HAP-1 (cell line): ENCODE results near the gene ZBTB25.

Experiments used
- DNase-seq, 2 experiments: peaks; one replicate each; pipeline ENCODE4 v3.0.0-alpha.2; 2016 to 2020; ENCODE audit warnings: low spot score in 2 of 2
- H3K27me3 ChIP-seq: fragments of 250-450 bp; sonication (Bioruptor Pico); 2 replicates; pipeline ENCODE4 v1.5.1; 2020; ENCODE audit warnings: low read depth, mild to moderate bottlenecking, moderate library complexity
- H3K36me3 ChIP-seq: fragments of 250-450 bp; sonication (Bioruptor Pico); replicated peaks from 2 replicates; pipeline ENCODE4 v1.5.1; 2020; ENCODE audit warnings: mild to moderate bottlenecking
- H3K4me1 ChIP-seq: fragments of 250-450 bp; sonication (Bioruptor Pico); 2 replicates; pipeline ENCODE4 v1.5.1; 2020; ENCODE audit warnings: mild to moderate bottlenecking
- H3K4me3 ChIP-seq: fragments of 250-450 bp; sonication (Bioruptor Pico); 2 replicates; pipeline ENCODE4 v1.5.1; 2020; ENCODE audit warnings: mild to moderate bottlenecking, moderate library complexity
- H3K9me3 ChIP-seq: fragments of 250-450 bp; sonication (Bioruptor Pico); 2 replicates; pipeline ENCODE4 v1.5.1; 2020; ENCODE audit warnings: mild to moderate bottlenecking, moderate library complexity
- in situ Hi-C: fragments of 300-500 bp; cut with MboI; formaldehyde crosslinking; loops from 3 replicates; pipeline ENCODE4 v1.14.3; 2020; ENCODE audit warnings: low sequenced_read_pairs, inconsistent platforms, mixed read lengths

Gene ZBTB25

DNA sequence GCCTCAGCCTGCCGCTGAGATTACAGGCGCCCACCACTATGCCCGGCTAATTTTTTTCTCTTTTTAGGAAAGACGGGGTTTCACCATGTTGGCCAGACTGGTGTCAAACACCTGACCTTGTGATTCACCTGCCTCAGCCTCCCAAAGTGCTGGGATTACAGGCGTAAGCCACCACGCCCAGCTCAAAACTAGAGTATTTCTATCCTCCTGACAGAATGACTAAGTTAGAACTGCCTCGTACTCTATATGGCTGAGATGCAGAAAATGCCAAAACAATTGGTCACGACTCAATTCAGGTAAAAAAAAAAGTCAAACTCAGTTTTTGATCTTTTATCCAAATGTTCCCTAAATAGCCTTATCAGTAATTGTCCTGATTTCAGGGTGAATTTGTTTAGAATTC is 27.2 kb downstream of the ZBTB25 start:
- peaks cover 20% of the 10 kb centered on the region for H3K4me1 ChIP-seq
- in situ Hi-C loops = no loop called here
- DNase-seq = no peak

DNA sequence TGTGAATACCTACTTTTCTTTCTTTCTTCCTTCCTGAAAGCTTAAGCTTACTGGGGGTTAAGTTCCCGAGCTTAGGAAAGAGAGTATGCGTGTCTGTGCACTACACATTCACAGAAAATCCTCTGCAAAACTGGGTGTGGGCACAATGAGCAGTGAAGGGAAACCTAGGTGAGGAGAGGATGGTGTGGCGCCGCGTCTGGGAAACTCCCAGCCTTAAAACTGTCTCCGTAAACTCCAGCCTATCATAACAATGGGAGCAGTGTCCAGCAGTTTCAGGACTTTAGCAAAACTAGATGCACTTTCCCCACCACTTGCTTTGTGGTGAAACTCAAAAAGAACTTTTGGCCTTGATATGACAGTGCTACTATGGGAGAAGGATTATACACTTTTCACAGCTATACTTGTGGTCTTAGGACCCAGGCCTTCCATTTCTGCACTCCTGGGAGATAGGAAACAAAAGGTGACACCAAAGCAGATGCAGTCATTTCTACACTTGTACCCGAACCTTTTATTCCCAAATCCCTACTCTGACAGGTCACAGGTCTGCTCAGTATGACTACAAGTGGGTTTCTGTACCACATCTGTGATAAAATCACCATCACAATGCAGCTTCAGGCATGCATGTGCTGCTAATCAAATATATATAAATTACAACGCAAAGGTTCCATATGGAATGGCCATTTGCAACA is 27.9 kb downstream of the ZBTB25 start:
- in situ Hi-C loops = no loop called here
- no peak overlapping the region for H3K4me3 ChIP-seq
- no peaks in the 10 kb centered on the region for H3K36me3 ChIP-seq
- H3K27me3 ChIP-seq = no peaks in the 10 kb centered on the region
- H3K9me3 ChIP-seq = no peaks in the 10 kb centered on the region
- no peak for DNase-seq
- H3K4me1 ChIP-seq = peaks cover 20% of the 10 kb centered on the region

More for the DNA sequence above, 27.2 kb downstream of the ZBTB25 start:
- no peaks in the 10 kb centered on the region for H3K36me3 ChIP-seq
- H3K9me3 ChIP-seq = no peaks in the 10 kb centered on the region
- H3K4me3 ChIP-seq = no peak overlapping the region
- no peaks in the 10 kb centered on the region for H3K27me3 ChIP-seq

DNA sequence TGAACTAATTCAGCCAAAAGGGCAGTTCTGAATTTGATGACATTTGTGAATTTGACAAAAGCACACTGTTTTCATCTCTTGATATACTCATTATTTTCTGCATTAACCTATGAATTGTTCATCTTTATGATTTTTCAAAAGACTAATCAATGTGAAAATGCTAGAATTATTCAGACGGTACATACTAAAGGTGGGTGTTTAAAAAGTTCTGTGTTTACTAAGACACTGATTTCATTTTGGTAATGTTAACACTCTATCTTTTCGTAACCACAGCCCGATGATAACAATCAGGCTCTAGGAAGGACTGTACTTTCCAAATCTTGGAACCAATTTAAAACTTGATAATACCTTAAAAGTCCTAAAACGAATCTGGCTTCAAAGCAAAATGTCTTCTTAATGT is 28.9 kb downstream of the ZBTB25 start:
- in situ Hi-C loops = no loop called here
- no peaks in the 10 kb centered on the region for H3K36me3 ChIP-seq
- no peaks in the 10 kb centered on the region for H3K9me3 ChIP-seq
- H3K4me1 ChIP-seq = peaks cover 20% of the 10 kb centered on the region
- H3K27me3 ChIP-seq = no peaks in the 10 kb centered on the region
- no peak overlapping the region for H3K4me3 ChIP-seq
- no peak for DNase-seq

- H3K27me3 ChIP-seq = no peaks in the 10 kb centered on the region
- H3K4me1 ChIP-seq = peaks cover 20% of the 10 kb centered on the region
- H3K4me3 ChIP-seq = no peak overlapping the region
- H3K36me3 ChIP-seq = no peaks in the 10 kb centered on the region
- in situ Hi-C loops = no loop called here
- no peaks in the 10 kb centered on the region for H3K9me3 ChIP-seq
- DNase-seq = no peak
These were observed 29.6 kb downstream of the ZBTB25 start for GRCh38 chr14:64474041-64474440.

DNA sequence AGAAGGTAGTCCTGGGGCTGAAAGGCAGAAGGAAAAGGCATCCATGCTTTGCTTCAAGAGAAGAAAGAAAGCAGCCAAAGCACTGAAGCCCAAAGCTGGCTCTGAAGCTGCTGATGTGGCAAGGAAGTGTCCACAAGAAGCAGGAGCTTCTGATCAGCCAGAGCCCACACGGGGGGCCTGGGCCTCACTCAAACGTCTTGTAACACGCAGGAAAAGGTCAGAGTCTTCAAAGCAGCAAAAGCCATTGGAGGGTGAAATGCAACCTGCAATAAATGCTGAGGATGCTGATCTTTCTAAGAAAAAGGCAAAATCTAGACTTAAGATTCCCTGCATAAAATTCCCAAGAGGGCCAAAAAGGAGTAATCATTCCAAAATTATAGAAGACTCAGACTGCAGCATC is 35.2 kb downstream of the ZBTB25 start:
- H3K4me1 ChIP-seq = peaks cover 26% of the 10 kb centered on the region
- no peak for DNase-seq
- no peak overlapping the region for H3K4me3 ChIP-seq
- H3K27me3 ChIP-seq = no peaks in the 10 kb centered on the region
- in situ Hi-C loops = no loop called here
- H3K9me3 ChIP-seq = no peaks in the 10 kb centered on the region
- no peaks in the 10 kb centered on the region for H3K36me3 ChIP-seq

DNA sequence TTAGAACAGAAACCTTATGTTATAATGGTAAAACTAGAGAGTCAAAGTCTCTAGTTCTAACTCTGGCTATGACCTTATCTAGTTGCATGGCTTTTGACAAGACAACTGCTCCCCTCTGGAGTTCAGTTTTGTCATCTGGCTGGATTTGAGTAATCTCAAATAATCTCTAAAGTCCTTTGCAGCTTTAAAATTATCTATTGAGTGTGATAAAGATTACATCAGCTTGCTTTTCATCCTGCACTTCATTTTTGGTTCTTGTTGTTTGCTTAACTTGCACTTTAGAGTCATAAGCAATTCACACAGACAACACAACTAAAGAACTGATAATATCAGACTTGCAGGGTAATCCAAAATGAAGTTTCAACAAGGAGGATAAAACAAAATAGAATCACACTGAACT is 36.1 kb downstream of the ZBTB25 start:
- no peak overlapping the region for H3K4me3 ChIP-seq
- in situ Hi-C loops = no loop called here

DNA sequence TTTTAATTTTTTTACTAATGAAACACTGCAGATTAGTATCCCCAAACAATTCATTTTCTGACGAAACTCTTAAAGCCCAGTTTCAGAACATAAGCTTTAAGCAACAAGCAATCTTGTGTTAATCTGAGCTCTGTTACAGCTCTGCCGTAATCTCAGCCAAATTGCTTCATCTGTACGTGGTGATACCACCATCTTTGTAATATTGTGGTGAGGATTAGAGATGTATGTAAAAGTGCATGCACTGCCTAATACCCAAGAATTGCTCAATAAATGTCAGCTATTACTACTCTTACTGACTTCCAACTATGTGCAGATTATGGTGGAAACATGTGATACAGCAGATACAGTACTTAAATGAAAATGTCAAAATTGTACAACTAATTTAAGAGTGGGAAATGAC is 36.5 kb downstream of the ZBTB25 start:
- Histone ChIP-seq H3K27me3 (no peaks in the 10 kb centered on the region), H3K36me3 (peaks cover 9% of the 10 kb centered on the region), H3K4me3 (no peak overlapping the region), H3K4me1 (peaks cover 14% of the 10 kb centered on the region), H3K9me3 (no peaks in the 10 kb centered on the region)
- in situ Hi-C loops = no loop called here
- no peak for DNase-seq

More for the DNA sequence above, 36.1 kb downstream of the ZBTB25 start:
- Histone ChIP-seq H3K4me1 (peaks cover 17% of the 10 kb centered on the region), H3K9me3 (no peaks in the 10 kb centered on the region), H3K36me3 (peaks cover 5% of the 10 kb centered on the region; the same call in 1 of the 2 replicates), H3K27me3 (no peaks in the 10 kb centered on the region)
- DNase-seq = no peak

GRCh38 chr14:64465831-64466554 is 37.6 kb downstream of the ZBTB25 start:
- peaks cover 14% of the 10 kb centered on the region for H3K4me1 ChIP-seq
- DNase-seq = peak; percentile 32 to 62
- H3K9me3 ChIP-seq = no peaks in the 10 kb centered on the region
- H3K27me3 ChIP-seq = no peaks in the 10 kb centered on the region
- peaks cover 12% of the 10 kb centered on the region for H3K36me3 ChIP-seq
- H3K4me3 ChIP-seq = peak overlapping the region; percentile 47
- in situ Hi-C loops = no loop called here

GRCh38 chr14:64465191-64465822 is 38.3 kb downstream of the ZBTB25 start, which contains the start of gene AKAP5:
TSS of gene AKAP5 (plus strand) at chr14:64465499. CDS start at chr14:64468395, 2,896 bp downstream.
- in situ Hi-C loops = no loop called here
- DNase-seq = peak; percentile 60 to 87
- H3K9me3 ChIP-seq = no peaks in the 10 kb centered on the region
- H3K4me3 ChIP-seq = peak within 1 kb of the TSS; percentile 47
- H3K36me3 ChIP-seq = peaks cover 12% of the 10 kb centered on the region
- H3K27me3 ChIP-seq = no peaks in the 10 kb centered on the region
- H3K4me1 ChIP-seq = peaks cover 14% of the 10 kb centered on the region

- no peak for DNase-seq
- peak overlapping the region; percentile 47 for H3K4me3 ChIP-seq
- no peaks in the 10 kb centered on the region for H3K27me3 ChIP-seq
- H3K9me3 ChIP-seq = no peaks in the 10 kb centered on the region
- H3K36me3 ChIP-seq = peaks cover 16% of the 10 kb centered on the region
- peaks cover 14% of the 10 kb centered on the region for H3K4me1 ChIP-seq
- in situ Hi-C loops = no loop called here
These were observed 39.0 kb downstream of the ZBTB25 start for GRCh38 chr14:64464651-64465050.

DNA sequence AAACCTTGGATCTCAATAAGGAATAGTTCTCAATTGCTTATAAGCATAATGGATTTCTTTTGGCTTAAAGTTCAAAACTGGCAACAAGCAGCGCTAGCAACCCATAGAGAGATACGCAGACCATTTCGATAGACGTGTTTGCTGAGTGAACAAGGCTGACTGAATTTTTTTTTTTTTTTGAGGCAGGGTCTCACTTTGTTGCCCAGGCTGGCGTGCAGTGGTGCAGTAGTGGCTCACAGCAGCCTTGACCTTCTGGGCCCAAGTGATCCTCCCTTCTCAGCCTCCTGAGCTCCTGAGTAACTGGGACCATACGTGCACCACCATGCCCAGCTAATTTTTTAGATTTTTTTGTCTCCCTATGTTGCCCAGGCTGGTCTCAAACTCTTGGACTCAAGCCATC is 39.8 kb downstream of the ZBTB25 start:
- H3K36me3 ChIP-seq = peaks cover 24% of the 10 kb centered on the region
- no peak for DNase-seq
- H3K4me1 ChIP-seq = peaks cover 14% of the 10 kb centered on the region
- no peaks in the 10 kb centered on the region for H3K27me3 ChIP-seq
- no peak overlapping the region for H3K4me3 ChIP-seq
- no peaks in the 10 kb centered on the region for H3K9me3 ChIP-seq
- in situ Hi-C loops = no loop called here

DNA sequence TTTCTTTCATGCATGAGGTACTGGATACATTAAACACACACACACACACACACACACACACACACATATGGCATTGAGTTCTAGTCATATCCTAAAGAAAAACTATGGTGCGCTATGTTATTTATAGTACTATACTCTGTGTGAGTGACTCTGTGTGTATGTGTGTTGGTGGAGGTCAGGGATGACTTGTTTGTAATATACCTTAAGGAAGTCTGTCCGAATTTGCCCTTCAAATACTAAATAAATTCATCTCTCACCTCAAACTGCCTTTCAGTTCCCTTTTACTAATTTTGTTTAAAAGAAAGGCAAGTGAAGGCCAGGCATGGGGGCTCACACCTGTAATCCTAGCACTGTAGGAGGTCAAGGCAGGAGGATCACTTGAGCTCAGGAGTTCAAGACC is 40.4 kb downstream of the ZBTB25 start:
- in situ Hi-C loops = no loop called here
- no peaks in the 10 kb centered on the region for H3K27me3 ChIP-seq

GRCh38 chr14:64461221-64461620 is 42.4 kb downstream of the ZBTB25 start:
- H3K4me1 ChIP-seq = peaks cover 8% of the 10 kb centered on the region
- in situ Hi-C loops = no loop called here
- no peaks in the 10 kb centered on the region for H3K27me3 ChIP-seq
- H3K9me3 ChIP-seq = no peaks in the 10 kb centered on the region
- H3K36me3 ChIP-seq = peaks cover 48% of the 10 kb centered on the region
- DNase-seq = no peak
- no peak overlapping the region for H3K4me3 ChIP-seq

More for the DNA sequence above, 40.4 kb downstream of the ZBTB25 start:
- no peaks in the 10 kb centered on the region for H3K9me3 ChIP-seq
- peaks cover 14% of the 10 kb centered on the region for H3K4me1 ChIP-seq
- no peak for DNase-seq
- no peak overlapping the region for H3K4me3 ChIP-seq
- H3K36me3 ChIP-seq = peaks cover 31% of the 10 kb centered on the region
